SJSA1 (cell line): Measurements from ENCODE around the gene KLHL36. TPM values are rescaled to one million over a fixed set of nuclear protein-coding genes. Genes with fewer than 3 reads are reported as not detected.

Experiments used
- DNase-seq, 2 experiments: peaks; one replicate each; pipeline ENCODE4 v3.0.0-alpha.2; 2015 to 2020; ENCODE audit warnings: low spot score in 2 of 2, low read depth in 1 of 2
- H3K27ac ChIP-seq: fragments of 250-450 bp; sonication (Bioruptor Pico); 2 replicates; pipeline ENCODE4 v1.5.1; 2020; ENCODE audit warnings: mild to moderate bottlenecking, moderate library complexity
- H3K27me3 ChIP-seq: fragments of 250-450 bp; sonication (Bioruptor Pico); replicated peaks from 2 replicates; pipeline ENCODE4 v1.5.1; 2020; ENCODE audit warnings: mild to moderate bottlenecking, moderate library complexity
- H3K36me3 ChIP-seq: fragments of 250-450 bp; sonication (Bioruptor Pico); 2 replicates; pipeline ENCODE4 v1.5.1; 2020; ENCODE audit warnings: mild to moderate bottlenecking
- H3K4me1 ChIP-seq: fragments of 250-450 bp; sonication (Bioruptor Pico); replicated peaks from 2 replicates; pipeline ENCODE4 v1.6.1; 2021; ENCODE audit warnings: mild to moderate bottlenecking
- H3K4me3 ChIP-seq: fragments of 250-450 bp; sonication (Bioruptor Pico); 2 replicates; pipeline ENCODE4 v1.5.1; 2020; ENCODE audit warnings: mild to moderate bottlenecking
- H3K9me3 ChIP-seq: fragments of 250-450 bp; sonication (Bioruptor Pico); replicated peaks from 2 replicates; pipeline ENCODE4 v1.5.1; 2020; ENCODE audit warnings: mild to moderate bottlenecking
- total RNA-seq: library from RNA; depleted of rRNA; stranded (reverse); fragments of >200 nt; shearing (Covaris generic); gene quantifications from 2 replicates; pipeline ENCODE4 v1.2.3, GENCODE V29; 2014; rRNA removed

The KLHL36 gene
- total RNA-seq = 33.3 and 45.8 TPM in 2 replicates

DNA sequence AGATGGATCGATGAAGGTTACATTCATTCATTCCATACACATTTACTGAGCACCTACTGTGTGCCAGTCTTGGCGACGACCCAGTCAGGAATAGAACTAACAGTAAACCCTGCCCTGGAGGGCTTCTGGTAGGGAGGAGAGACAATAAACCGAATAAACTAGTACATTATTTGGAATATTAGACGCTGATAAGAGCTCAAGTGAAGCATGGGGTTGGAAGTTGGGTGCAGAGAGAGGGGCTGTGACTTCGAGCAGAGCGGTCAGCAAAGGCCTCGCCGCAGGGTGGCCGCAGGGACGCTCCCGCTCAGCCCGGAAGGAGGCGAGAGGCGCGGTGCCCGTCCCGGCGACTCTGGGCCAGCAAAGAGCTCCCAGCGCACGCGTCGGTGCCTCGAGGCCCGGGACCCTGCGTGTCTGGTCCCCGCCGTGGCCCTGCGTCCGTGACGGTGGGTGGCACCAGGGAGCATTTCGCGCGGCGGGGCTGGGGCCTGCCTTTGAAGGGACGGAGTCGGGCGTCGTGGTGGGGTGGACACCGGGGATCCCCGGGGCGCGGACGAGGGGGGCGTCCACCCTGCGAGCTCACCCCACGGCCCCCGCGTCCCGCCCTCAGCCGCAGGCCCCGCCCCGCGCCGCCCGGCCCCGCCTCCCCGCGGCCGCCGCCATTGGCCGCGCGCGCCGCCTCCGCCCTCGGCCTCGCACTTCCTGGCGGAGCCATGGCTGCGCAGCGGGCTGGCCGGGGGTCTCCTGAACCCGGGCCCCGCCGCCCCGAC lies at the start of gene KLHL36:
Gene KLHL36, plus strand, starts transcription at position 684 of the 767 bp plus-strand sequence. CDS start 2,357 bp downstream, outside the sequence.
- H3K4me1 ChIP-seq = peaks cover 40% of the 10 kb centered on the region
- no peaks in the 10 kb centered on the region for H3K27me3 ChIP-seq
- peak within 1 kb of the TSS; percentile 65 for H3K4me3 ChIP-seq
- peak within 1 kb of the TSS; percentile 74 for H3K27ac ChIP-seq
- H3K36me3 ChIP-seq = peaks cover 29% of the 10 kb centered on the region
- peak in 1 of 2 experiments; percentile 49 for DNase-seq
- no peaks in the 10 kb centered on the region for H3K9me3 ChIP-seq

DNA sequence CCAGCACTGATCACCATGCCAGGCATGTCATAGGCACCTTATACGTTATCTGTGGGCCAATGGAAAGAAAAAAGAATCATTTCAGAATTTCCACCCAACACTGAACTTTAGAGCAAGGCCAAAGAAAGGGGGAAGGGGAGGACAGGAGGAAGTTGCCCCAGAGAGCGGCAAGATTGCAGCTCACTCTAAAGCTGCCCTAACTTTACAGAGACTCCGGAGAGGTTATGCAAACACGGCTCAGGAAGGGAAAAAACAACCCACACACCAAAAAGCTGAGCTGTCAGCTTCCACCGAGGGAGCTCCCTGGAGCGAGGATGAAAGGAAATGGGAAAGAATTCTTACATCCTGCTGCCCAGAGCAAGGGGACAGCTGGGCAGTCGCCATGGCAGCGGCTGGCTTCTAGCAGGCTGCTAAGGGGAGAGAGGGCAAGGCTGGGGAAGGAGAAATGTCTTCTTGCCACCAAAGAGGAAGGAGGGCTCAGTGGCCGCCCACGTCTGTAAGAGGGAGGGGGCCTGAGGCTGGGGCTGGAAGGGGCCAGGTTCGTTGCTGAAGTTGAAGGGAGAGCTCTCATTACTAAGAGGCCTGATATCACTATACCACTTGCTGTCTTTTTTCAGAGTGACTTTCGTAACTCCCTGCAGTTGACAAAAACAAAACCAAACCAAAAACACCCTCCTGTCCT lies 48.6 kb upstream of the KLHL36 start:
- peak; percentile 78 to 83 for DNase-seq
- Histone ChIP-seq H3K9me3 (no peaks in the 10 kb centered on the region), H3K4me1 (peaks cover 73% of the 10 kb centered on the region), H3K36me3 (peaks cover 38% of the 10 kb centered on the region), H3K4me3 (no peak overlapping the region), H3K27me3 (no peaks in the 10 kb centered on the region), H3K27ac (peak overlapping the region; percentile 30)

DNA sequence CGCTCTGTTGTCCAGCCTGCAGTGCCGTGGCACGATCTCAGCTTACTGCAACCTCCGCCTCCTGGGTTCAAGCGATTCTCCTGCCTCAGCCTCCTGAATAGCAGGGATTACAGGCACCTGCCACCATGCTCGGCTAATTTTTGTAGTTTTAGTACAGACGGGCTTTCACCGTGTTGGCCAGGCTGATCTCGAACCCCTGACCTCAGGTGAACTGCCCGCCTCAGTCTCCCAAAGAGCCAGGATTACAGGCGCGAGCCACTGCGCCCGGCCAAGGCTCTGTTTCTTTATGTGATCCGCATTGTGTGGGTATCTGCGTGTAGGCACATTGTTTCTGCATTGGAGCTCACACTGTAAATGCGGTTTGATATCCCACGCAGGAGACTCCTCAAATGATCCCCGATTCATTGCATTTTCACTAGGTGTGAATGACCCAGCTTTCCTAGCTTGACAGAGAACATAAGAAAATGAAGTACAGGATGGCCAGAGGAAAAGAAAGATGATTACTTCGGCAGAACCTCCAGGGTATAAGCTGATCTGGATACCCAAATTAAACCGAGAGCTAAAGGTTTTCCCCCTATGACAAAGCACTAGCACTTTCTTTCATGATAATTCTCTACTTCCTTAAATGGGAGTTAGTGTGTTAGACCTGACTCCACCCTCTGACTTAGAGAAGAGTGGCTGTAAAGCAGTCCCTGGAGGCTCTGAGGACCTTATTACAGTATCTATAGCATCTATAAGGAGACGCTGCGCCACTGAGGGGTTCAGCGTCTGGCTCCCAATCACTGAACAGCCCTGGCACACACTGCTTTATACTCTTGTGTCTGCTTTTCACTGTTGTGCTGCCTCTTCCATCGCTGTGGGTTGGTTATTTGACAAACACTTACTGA lies 47.7 kb upstream of the KLHL36 start:
- Histone ChIP-seq H3K27ac (peak overlapping the region; percentile 77), H3K4me1 (peaks cover 81% of the 10 kb centered on the region), H3K9me3 (no peaks in the 10 kb centered on the region), H3K36me3 (peaks cover 37% of the 10 kb centered on the region), H3K27me3 (no peaks in the 10 kb centered on the region), H3K4me3 (no peak overlapping the region)
- DNase-seq = peak in 1 of 2 experiments; percentile 51

DNA sequence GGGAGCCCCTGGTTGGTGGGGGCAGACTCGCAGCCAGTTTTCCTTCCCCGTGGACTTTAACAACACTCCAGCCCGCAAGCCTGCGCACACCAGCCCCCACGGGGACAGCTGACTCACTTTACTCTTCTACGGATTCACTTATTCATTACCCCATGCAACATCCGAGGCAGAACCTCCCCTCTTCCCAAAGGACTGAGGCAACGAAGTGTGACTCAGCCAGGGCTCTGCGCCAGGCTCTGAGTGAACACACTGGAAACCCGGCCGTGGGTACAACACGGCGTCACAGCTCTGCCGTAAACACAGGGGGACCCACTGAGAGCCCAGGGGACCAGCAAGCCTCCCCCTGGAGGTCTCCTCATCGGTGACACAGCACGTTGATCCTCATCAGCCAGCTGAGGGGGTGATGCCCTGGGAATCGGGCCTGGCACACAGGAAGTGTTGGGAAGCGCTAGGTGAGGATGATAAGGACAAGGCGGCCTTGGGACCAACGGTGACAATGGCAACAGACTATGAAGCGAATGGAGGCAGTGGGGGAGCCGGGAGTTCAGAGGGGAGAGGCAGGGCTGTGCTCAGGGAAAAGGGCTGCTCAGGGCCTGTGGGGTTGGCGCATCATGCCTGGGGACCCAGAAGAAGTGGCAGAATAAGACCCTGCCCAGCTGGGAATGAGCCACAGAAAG lies 45.0 kb upstream of the KLHL36 start:
- H3K9me3 ChIP-seq = no peaks in the 10 kb centered on the region
- H3K4me1 ChIP-seq = peaks cover 63% of the 10 kb centered on the region
- peaks cover 39% of the 10 kb centered on the region for H3K36me3 ChIP-seq
- peak overlapping the region; percentile 77 for H3K27ac ChIP-seq
- no peaks in the 10 kb centered on the region for H3K27me3 ChIP-seq
- H3K4me3 ChIP-seq = no peak overlapping the region
- peak; percentile 94 to 97 for DNase-seq

DNA sequence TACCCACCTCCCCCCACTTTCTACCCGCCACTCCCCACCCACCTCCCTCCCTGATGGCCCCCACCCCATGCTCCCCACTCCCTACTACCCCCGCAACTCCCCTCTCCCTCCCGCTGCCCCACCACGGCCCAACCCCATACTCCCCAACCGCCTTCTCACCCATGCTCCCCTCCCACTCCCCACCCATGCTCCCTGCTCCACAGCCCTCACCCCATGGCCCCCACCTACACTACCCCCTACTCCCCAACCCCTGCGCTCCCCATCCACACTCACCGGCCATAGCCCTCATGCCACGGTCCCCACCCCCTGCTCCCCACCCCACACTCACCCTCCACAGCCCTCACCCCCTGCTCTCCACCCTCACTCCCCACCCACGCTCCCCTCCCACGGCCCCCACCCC lies 44.4 kb upstream of the KLHL36 start:
- no peak overlapping the region for H3K4me3 ChIP-seq
- peaks cover 60% of the 10 kb centered on the region for H3K4me1 ChIP-seq
- no peak overlapping the region for H3K27ac ChIP-seq
- H3K27me3 ChIP-seq = no peaks in the 10 kb centered on the region
- no peaks in the 10 kb centered on the region for H3K9me3 ChIP-seq
- DNase-seq = no peak
- H3K36me3 ChIP-seq = peaks cover 46% of the 10 kb centered on the region

DNA sequence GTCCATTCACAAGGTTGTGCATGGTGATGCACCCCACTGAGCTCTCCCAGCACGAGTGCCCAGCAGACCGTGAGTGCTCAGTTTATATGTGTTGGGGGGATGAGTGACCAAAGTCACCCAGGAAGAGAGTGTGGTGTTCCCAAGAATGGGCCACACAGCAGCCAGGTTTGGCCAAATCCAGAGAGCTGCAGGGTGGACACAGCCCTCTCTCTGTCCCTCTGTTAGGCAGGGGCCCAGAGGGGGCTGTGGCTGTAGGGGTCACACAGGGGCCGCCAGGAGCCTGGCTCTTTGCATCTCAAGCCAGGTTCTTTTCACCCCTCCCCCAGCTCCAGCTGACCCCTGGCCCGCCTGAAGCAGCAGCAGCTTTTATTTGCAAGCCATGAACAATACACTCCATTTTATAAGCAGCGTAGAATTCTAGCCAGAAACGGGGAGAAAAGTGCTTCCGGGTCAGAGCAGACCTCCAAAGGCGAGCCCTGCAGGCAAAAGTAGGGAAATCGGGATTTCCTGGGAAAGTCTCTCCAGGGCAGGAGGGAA lies 43.8 kb upstream of the KLHL36 start:
- Histone ChIP-seq H3K4me1 (peaks cover 54% of the 10 kb centered on the region), H3K4me3 (no peak overlapping the region), H3K9me3 (no peaks in the 10 kb centered on the region), H3K27me3 (no peaks in the 10 kb centered on the region), H3K36me3 (peaks cover 52% of the 10 kb centered on the region), H3K27ac (no peak overlapping the region)
- DNase-seq = no peak

DNA sequence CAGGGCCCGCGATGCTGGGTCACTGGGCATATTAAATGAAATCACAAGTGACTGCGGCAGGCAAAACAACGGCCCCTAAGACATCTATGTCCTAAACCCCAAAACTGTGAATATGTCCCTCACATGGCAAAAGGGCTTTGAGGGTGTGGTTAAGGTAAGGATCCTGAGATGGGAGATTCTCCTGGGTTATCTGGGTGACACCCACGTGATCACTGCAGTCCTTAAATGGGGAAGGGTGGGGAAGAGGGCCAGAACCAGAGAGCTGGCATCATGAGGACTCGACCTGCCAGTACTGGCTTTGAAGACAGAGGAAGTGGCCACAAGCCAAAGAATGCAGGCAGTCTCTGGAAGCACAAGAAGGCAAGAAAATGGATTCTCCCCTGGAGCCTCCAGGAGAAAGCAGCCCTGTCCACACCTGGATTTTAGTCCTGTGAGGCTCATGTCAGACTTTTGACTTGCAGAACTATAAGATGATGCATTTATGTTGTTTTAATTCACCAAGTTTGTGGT lies 42.9 kb upstream of the KLHL36 start:
- Histone ChIP-seq H3K27me3 (no peaks in the 10 kb centered on the region), H3K4me1 (peaks cover 45% of the 10 kb centered on the region), H3K4me3 (no peak overlapping the region), H3K27ac (no peak overlapping the region), H3K36me3 (peaks cover 59% of the 10 kb centered on the region), H3K9me3 (no peaks in the 10 kb centered on the region)
- DNase-seq = no peak

DNA sequence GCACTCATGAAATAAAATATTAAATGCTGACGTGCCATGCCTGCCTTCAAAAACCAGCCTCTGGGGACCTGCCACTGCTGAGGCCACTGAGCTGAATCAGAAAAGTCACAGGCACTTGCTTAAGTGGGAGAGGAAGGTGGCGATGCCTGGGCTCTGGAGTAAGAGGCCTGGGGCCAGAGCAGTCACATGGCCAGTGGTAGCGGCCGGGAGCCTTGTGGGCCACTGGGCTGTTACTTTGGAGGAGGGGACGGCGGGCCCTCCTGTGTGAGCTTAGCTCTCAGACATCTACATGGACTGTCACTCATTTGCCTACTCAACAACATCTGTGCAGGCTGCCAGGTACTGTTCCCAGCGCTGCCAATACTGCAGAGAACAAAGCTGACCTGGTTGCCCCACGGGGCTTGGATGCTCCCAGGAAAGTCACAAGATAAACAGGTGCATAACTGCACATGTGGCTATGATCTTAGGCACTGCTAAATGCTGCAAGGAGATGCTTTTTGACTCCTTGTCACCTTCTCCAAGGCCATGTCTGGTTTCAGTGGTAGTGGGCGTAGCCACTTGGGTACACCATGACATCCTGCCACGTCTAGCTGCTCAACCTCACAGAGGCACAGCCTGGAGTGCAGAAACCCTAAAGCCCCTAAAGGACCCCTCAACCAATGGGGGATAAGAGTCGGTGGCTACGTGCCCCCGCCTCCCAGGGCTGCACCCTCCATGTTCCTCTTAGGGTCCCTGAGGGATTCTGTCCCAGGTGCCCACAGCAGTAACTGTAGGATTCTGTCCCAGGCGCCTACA lies 42.0 kb upstream of the KLHL36 start:
- H3K27me3 ChIP-seq = no peaks in the 10 kb centered on the region
- no peak overlapping the region for H3K27ac ChIP-seq
- H3K4me1 ChIP-seq = peaks cover 42% of the 10 kb centered on the region
- no peak for DNase-seq
- no peak overlapping the region for H3K4me3 ChIP-seq
- H3K9me3 ChIP-seq = no peaks in the 10 kb centered on the region
- peaks cover 64% of the 10 kb centered on the region for H3K36me3 ChIP-seq

DNA sequence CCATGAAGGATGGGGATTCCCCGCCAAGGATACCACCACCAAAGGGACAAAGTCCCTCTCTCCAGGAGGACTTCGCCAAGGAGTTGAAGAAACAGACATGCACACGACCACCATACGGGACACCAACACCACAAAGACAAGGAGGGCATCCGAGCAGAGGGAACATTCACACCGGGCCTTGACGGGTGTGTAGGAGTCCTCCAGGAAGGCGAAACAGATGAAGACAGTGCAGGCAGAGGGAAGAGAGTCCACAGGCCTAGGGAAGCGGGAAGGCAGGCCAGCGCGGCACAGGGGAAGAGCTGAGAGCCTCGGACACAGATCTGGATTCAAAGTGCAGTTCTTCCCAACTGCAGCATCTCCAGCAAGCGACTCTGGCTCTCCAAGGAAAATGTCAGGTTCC lies 41.2 kb upstream of the KLHL36 start:
- Histone ChIP-seq H3K4me1 (peaks cover 41% of the 10 kb centered on the region), H3K27ac (no peak overlapping the region), H3K36me3 (peaks cover 72% of the 10 kb centered on the region), H3K27me3 (no peaks in the 10 kb centered on the region), H3K4me3 (no peak overlapping the region), H3K9me3 (no peaks in the 10 kb centered on the region)
- DNase-seq = no peak

DNA sequence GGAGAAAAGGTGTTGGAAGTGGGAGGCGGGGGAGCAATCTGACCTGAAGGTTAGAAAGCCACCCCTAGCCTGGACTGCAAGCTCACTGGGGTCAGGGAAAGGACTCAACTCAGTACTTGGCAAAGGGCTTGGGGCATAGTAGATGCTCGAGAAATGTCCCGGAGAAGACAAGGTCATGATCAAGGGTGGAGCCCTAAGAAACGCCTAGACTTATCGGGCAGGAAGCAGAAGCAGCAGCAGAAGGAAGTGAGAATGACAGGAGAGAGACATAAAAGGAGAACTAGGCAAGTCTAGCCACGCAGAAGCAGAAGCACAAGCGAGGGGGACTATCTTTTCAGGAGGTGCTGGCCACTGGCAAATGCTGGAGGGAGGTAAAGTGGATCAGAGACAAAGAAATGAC lies 40.6 kb upstream of the KLHL36 start:
- Histone ChIP-seq H3K27me3 (no peaks in the 10 kb centered on the region), H3K4me3 (no peak overlapping the region), H3K36me3 (peaks cover 78% of the 10 kb centered on the region), H3K4me1 (peaks cover 38% of the 10 kb centered on the region), H3K27ac (no peak overlapping the region), H3K9me3 (no peaks in the 10 kb centered on the region)
- no peak for DNase-seq

DNA sequence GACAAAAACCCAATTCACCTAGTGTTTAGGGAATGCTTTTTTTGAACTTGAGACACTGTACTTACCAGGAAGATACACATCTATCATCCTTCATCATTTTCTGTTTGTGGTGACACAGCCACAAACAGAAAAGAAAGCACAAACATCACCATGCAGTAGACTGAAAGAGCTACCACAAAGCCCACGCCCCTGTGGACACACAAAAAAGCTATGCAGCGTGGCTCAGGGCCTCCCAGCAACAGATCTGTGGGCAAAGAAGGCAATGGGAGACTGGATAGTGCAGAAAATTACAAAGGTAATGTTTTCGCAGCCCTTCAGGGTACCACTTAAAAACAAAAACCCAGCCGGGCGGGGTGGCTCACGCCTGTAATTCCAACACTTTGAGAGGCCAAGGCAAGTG lies 40.0 kb upstream of the KLHL36 start:
- no peak for DNase-seq
- H3K4me1 ChIP-seq = peaks cover 32% of the 10 kb centered on the region
- no peaks in the 10 kb centered on the region for H3K9me3 ChIP-seq
- H3K4me3 ChIP-seq = no peak overlapping the region
- H3K27me3 ChIP-seq = no peaks in the 10 kb centered on the region
- peaks cover 83% of the 10 kb centered on the region for H3K36me3 ChIP-seq
- H3K27ac ChIP-seq = no peak overlapping the region

DNA sequence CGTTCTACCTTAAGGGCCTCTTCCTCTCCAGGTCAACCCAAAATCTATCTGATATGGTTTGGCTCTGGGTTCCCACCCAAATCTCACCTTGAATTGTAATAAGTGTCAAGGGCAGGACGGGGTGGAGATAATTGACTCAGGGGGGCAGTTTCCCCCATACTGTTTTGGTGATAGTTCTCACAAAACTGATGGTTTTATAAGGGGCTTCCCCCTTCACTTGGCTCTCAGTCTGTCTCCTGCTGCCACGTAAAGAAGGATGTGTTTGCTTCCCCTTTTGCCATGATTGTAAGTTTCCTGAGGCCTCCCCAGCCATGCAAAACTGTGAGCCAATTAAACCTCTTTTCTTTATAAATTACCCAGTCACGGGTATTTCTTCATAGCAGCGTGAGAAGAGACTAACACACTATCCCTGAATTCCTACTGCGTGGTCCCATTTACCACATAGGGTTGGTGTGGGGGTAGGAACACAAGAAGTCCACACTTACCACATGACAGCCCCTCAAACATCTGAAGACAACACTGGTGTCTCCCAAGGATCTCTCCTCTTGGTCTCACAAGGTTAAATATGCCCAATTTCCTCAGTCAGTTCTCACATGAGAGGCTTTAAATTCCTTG lies 38.6 kb upstream of the KLHL36 start:
- Histone ChIP-seq H3K4me3 (no peak overlapping the region), H3K27me3 (no peaks in the 10 kb centered on the region), H3K27ac (no peak overlapping the region), H3K4me1 (peaks cover 26% of the 10 kb centered on the region), H3K36me3 (peaks cover 96% of the 10 kb centered on the region), H3K9me3 (no peaks in the 10 kb centered on the region)
- no peak for DNase-seq
